ENCODE results near the gene SYNE3. TPM values are rescaled to one million over a fixed set of nuclear protein-coding genes. Genes with fewer than 3 reads are reported as not detected.

Gene SYNE3
- total RNA-seq, 2 experiments from 2014 or later, result 91.5 TPM

GRCh38 chr14:95548328-95548929 is 32.0 kb upstream of the SYNE3 start:
- H3K4me1 Mint-ChIP-seq (ENCODE audit: low read depth), result peaks cover 9% of the 10 kb centered on the region
- ATAC-seq (no peak), DNase-seq (no peak)
- no peaks in the 10 kb centered on the region for H3K27me3 Mint-ChIP-seq (ENCODE audit: low read depth)
- ChIA-PET POLR2A (no interaction called here), CTCF (no interaction called here)
- no peak overlapping the region for H3K4me3 Mint-ChIP-seq
- H3K9me3 Mint-ChIP-seq (ENCODE audit: insufficient read depth), result no peaks in the 10 kb centered on the region
- no peak overlapping the region for H3K27ac Mint-ChIP-seq
- H3K36me3 Mint-ChIP-seq (ENCODE audit: low read depth), result peaks cover 13% of the 10 kb centered on the region

- no peaks in the 10 kb centered on the region for H3K9me3 Mint-ChIP-seq (ENCODE audit: insufficient read depth)
- H3K36me3 Mint-ChIP-seq (ENCODE audit: low read depth), result peaks cover 13% of the 10 kb centered on the region
- ChIA-PET CTCF (no interaction called here), POLR2A (interaction anchor here (0.6 kb wide), 1 partner anchor 1019 kb away, joined by 4 read pairs; no protein-coding TSS in a partner anchor)
- H3K4me1 Mint-ChIP-seq (ENCODE audit: low read depth), result peaks cover 9% of the 10 kb centered on the region
- no peak overlapping the region for H3K4me3 Mint-ChIP-seq
- H3K27ac Mint-ChIP-seq, result no peak overlapping the region
- no peaks in the 10 kb centered on the region for H3K27me3 Mint-ChIP-seq (ENCODE audit: low read depth)
- DNase-seq (no peak), ATAC-seq (no peak)
Measured at GRCh38 chr14:95547626-95548327, 31.3 kb upstream of the SYNE3 start.

- Mint-ChIP-seq H3K27me3 (ENCODE audit: low read depth) (no peaks in the 10 kb centered on the region), H3K27ac (no peak overlapping the region), H3K4me3 (no peak overlapping the region), H3K9me3 (ENCODE audit: insufficient read depth) (no peaks in the 10 kb centered on the region), H3K4me1 (ENCODE audit: low read depth) (peaks cover 9% of the 10 kb centered on the region), H3K36me3 (ENCODE audit: low read depth) (peaks cover 13% of the 10 kb centered on the region)
- no peak for ATAC-seq
- DNase-seq, result no peak
- ChIA-PET CTCF (interaction anchor here (0.7 to 1.0 kb wide), 2 partner anchors 13 to 18 kb away, joined by 3 read pairs; no protein-coding TSS in a partner anchor), POLR2A (interaction anchor here (0.6 kb wide), 1 partner anchor 1020 kb away, joined by 4 read pairs; no protein-coding TSS in a partner anchor)
Measured at GRCh38 chr14:95547272-95547625, 30.8 kb upstream of the SYNE3 start.

GRCh38 chr14:95545515-95546168 is 29.2 kb upstream of the SYNE3 start:
- ATAC-seq, result no peak
- DNase-seq, result no peak
- Mint-ChIP-seq H3K4me3 (no peak overlapping the region), H3K9me3 (ENCODE audit: insufficient read depth) (no peaks in the 10 kb centered on the region), H3K27me3 (ENCODE audit: low read depth) (no peaks in the 10 kb centered on the region), H3K4me1 (ENCODE audit: low read depth) (peaks cover 9% of the 10 kb centered on the region), H3K27ac (no peak overlapping the region), H3K36me3 (ENCODE audit: low read depth) (peaks cover 13% of the 10 kb centered on the region)
- ChIA-PET CTCF (interaction anchor here (1.2 to 1.3 kb wide), 2 partner anchors 16 to 229 kb away, joined by 3 to 4 read pairs; no protein-coding TSS in a partner anchor), POLR2A (interaction anchor here (0.9 kb wide), 1 partner anchor 14 kb away, joined by 3 read pairs; no protein-coding TSS in a partner anchor)

- Mint-ChIP-seq H3K4me1 (ENCODE audit: low read depth) (peaks cover 9% of the 10 kb centered on the region), H3K27ac (no peak overlapping the region)
- POLR2A ChIA-PET, result interaction anchor here (0.6 to 1.0 kb wide), 3 partner anchors 10 to 73 kb away, joined by 3 read pairs; no protein-coding TSS in a partner anchor
Measured at GRCh38 chr14:95544588-95544987, 28.1 kb upstream of the SYNE3 start.

GRCh38 chr14:95543021-95543420 is 26.6 kb upstream of the SYNE3 start:
- Mint-ChIP-seq H3K4me1 (ENCODE audit: low read depth) (peaks cover 22% of the 10 kb centered on the region), H3K36me3 (ENCODE audit: low read depth) (peaks cover 10% of the 10 kb centered on the region), H3K4me3 (no peak overlapping the region), H3K27me3 (ENCODE audit: low read depth) (no peaks in the 10 kb centered on the region), H3K9me3 (ENCODE audit: insufficient read depth) (no peaks in the 10 kb centered on the region), H3K27ac (no peak overlapping the region)
- DNase-seq (no peak), ATAC-seq (no peak)
- POLR2A ChIA-PET, result no interaction called here
- CTCF ChIA-PET, result no interaction called here

More at GRCh38 chr14:95544588-95544987, 28.1 kb upstream of the SYNE3 start:
- ATAC-seq, result no peak
- Mint-ChIP-seq H3K36me3 (ENCODE audit: low read depth) (peaks cover 13% of the 10 kb centered on the region), H3K27me3 (ENCODE audit: low read depth) (no peaks in the 10 kb centered on the region), H3K9me3 (ENCODE audit: insufficient read depth) (no peaks in the 10 kb centered on the region), H3K4me3 (no peak overlapping the region)
- CTCF ChIA-PET, result interaction anchor here (1.0 kb wide), 1 partner anchor 17 kb away, joined by 3 read pairs; no protein-coding TSS in a partner anchor
- no peak for DNase-seq

- no peak overlapping the region for H3K4me3 Mint-ChIP-seq
- POLR2A ChIA-PET, result no interaction called here
- no peak overlapping the region for H3K27ac Mint-ChIP-seq
- no peaks in the 10 kb centered on the region for H3K27me3 Mint-ChIP-seq (ENCODE audit: low read depth)
- H3K36me3 Mint-ChIP-seq (ENCODE audit: low read depth), result peaks cover 10% of the 10 kb centered on the region
- H3K9me3 Mint-ChIP-seq (ENCODE audit: insufficient read depth), result no peaks in the 10 kb centered on the region
- CTCF ChIA-PET, result interaction anchor here (1.0 to 3.4 kb wide), 4 partner anchors 15 to 115 kb away, joined by 3 to 12 read pairs (median 7); no protein-coding TSS in a partner anchor
- ATAC-seq (no peak), DNase-seq (no peak)
- peaks cover 27% of the 10 kb centered on the region for H3K4me1 Mint-ChIP-seq (ENCODE audit: low read depth)
Measured at GRCh38 chr14:95541932-95542930, 25.8 kb upstream of the SYNE3 start.

GRCh38 chr14:95541346-95541745 is 24.9 kb upstream of the SYNE3 start:
- ChIA-PET POLR2A (no interaction called here), CTCF (interaction anchor here (0.7 to 3.4 kb wide), 4 partner anchors 14 to 99 kb away, joined by 3 to 12 read pairs (median 8); no protein-coding TSS in a partner anchor)
- Mint-ChIP-seq H3K36me3 (ENCODE audit: low read depth) (peaks cover 10% of the 10 kb centered on the region), H3K4me3 (no peak overlapping the region), H3K9me3 (ENCODE audit: insufficient read depth) (no peaks in the 10 kb centered on the region), H3K27me3 (ENCODE audit: low read depth) (no peaks in the 10 kb centered on the region), H3K27ac (no peak overlapping the region), H3K4me1 (ENCODE audit: low read depth) (peaks cover 30% of the 10 kb centered on the region)
- no peak for ATAC-seq
- no peak for DNase-seq

- ChIA-PET POLR2A (no interaction called here), CTCF (interaction anchor here (3.2 to 3.4 kb wide), 2 partner anchors 13 to 98 kb away, joined by 11 to 12 read pairs; no protein-coding TSS in a partner anchor)
- H3K27ac Mint-ChIP-seq, result no peak overlapping the region
- peaks cover 39% of the 10 kb centered on the region for H3K4me1 Mint-ChIP-seq (ENCODE audit: low read depth)
- peaks cover 15% of the 10 kb centered on the region for H3K36me3 Mint-ChIP-seq (ENCODE audit: low read depth)
- H3K27me3 Mint-ChIP-seq (ENCODE audit: low read depth), result no peaks in the 10 kb centered on the region
- no peaks in the 10 kb centered on the region for H3K9me3 Mint-ChIP-seq (ENCODE audit: insufficient read depth)
- H3K4me3 Mint-ChIP-seq, result no peak overlapping the region
- DNase-seq (no peak), ATAC-seq (no peak)
Measured at GRCh38 chr14:95540236-95540855, 23.9 kb upstream of the SYNE3 start.

- Mint-ChIP-seq H3K36me3 (ENCODE audit: low read depth) (peaks cover 7% of the 10 kb centered on the region), H3K9me3 (ENCODE audit: insufficient read depth) (no peaks in the 10 kb centered on the region), H3K27ac (no peak overlapping the region), H3K27me3 (ENCODE audit: low read depth) (no peaks in the 10 kb centered on the region), H3K4me1 (ENCODE audit: low read depth) (peaks cover 39% of the 10 kb centered on the region), H3K4me3 (no peak overlapping the region)
- ChIA-PET CTCF (interaction anchor here (0.9 to 3.4 kb wide), 3 partner anchors 12 to 764 kb away, joined by 3 to 12 read pairs (median 11); no protein-coding TSS in a partner anchor), POLR2A (no interaction called here)
- ATAC-seq, result no peak
- DNase-seq, result no peak
Measured at GRCh38 chr14:95538801-95539509, 22.5 kb upstream of the SYNE3 start.
